ENCODE measurements around the gene RBPMS2. TPM values are rescaled to one million over a fixed set of nuclear protein-coding genes. Genes with fewer than 3 reads are reported as not detected.
"Not testable (repeated sequence)": the region's sequence is repeated elsewhere in the genome, so short reads cannot be mapped to it uniquely, and the experiment has no call there.

The RBPMS2 gene
- total RNA-seq, 4 donors from 2014 or later, result 0.22 to 5.4 (median 1.8) TPM

GRCh38 chr15:64807051-64807749 lies 31.8 kb upstream of the RBPMS2 start:
- Histone ChIP-seq H3K27ac (no peak overlapping the region), H3K36me3 (no peaks in the 10 kb centered on the region), H3K4me3 (no peak overlapping the region), H3K27me3 (peaks cover 0 to 6% of the 10 kb centered on the region in 2 donors), H3K4me1 (peaks cover 0 to 4% (median 0%) of the 10 kb centered on the region in 4 donors), H3K9me3 (no peaks in the 10 kb centered on the region)
- WGBS, 2 donors, result 55 to 61% methylated on average over 13 of the region's 13 CpGs
- no peak for DNase-seq (ENCODE audit: low spot score in 2 of 2)
- TF ChIP-seq CTCF (IDR thresholded peaks at IDR 0.05) (no peak), POLR2A (IDR thresholded peaks at IDR 0.05) (no peak), EP300 (IDR thresholded peaks at IDR 0.05) (no peak)

- Histone ChIP-seq H3K4me1 (peaks cover 0 to 9% (median 0%) of the 10 kb centered on the region in 4 donors), H3K27ac (no peak overlapping the region), H3K9me3 (no peaks in the 10 kb centered on the region), H3K36me3 (no peaks in the 10 kb centered on the region), H3K27me3 (peaks cover 0 to 6% of the 10 kb centered on the region in 2 donors), H3K4me3 (no peak overlapping the region)
- no peak for DNase-seq (ENCODE audit: low spot score in 2 of 2)
- WGBS, 2 donors, result 65 to 69% methylated on average over 6 of the region's 6 CpGs
- TF ChIP-seq EP300 (IDR thresholded peaks at IDR 0.05), result no peak
- TF ChIP-seq POLR2A (IDR thresholded peaks at IDR 0.05), result no peak
- no peak for TF ChIP-seq CTCF (IDR thresholded peaks at IDR 0.05)
Observed at GRCh38 chr15:64806509-64806908, 31.1 kb upstream of the RBPMS2 start.

- WGBS, 2 donors, result 50 to 69% methylated on average over 2 of the region's 2 CpGs
- no peak for DNase-seq (ENCODE audit: low spot score in 2 of 2)
- Histone ChIP-seq H3K4me1 (peaks cover 0 to 6% (median 0%) of the 10 kb centered on the region in 4 donors), H3K36me3 (no peaks in the 10 kb centered on the region), H3K4me3 (no peak overlapping the region), H3K27ac (no peak overlapping the region), H3K27me3 (peaks cover 0 to 6% of the 10 kb centered on the region in 2 donors), H3K9me3 (no peaks in the 10 kb centered on the region)
- no peak for TF ChIP-seq POLR2A (IDR thresholded peaks at IDR 0.05)
Observed at GRCh38 chr15:64804619-64805018, 29.2 kb upstream of the RBPMS2 start.

- Histone ChIP-seq H3K27ac (no peak overlapping the region), H3K27me3 (no peaks in the 10 kb centered on the region), H3K36me3 (no peaks in the 10 kb centered on the region), H3K9me3 (no peaks in the 10 kb centered on the region), H3K4me1 (peaks cover 0 to 6% (median 0%) of the 10 kb centered on the region in 4 donors), H3K4me3 (no peak overlapping the region)
- 90 to 94% methylated on average over 1 of the region's 1 CpG for WGBS, 2 donors
- no peak for DNase-seq (ENCODE audit: low spot score in 2 of 2)
- TF ChIP-seq POLR2A (IDR thresholded peaks at IDR 0.05), result no peak
- TF ChIP-seq EP300 (IDR thresholded peaks at IDR 0.05), result no peak
- TF ChIP-seq CTCF (IDR thresholded peaks at IDR 0.05), result no peak
Observed at GRCh38 chr15:64803526-64803925, 28.1 kb upstream of the RBPMS2 start.

GRCh38 chr15:64800476-64800875 lies 25.1 kb upstream of the RBPMS2 start:
- 92 to 98% methylated on average over 2 of the region's 2 CpGs for WGBS, 2 donors
- Histone ChIP-seq H3K4me1 (peaks cover 0 to 6% (median 0%) of the 10 kb centered on the region in 4 donors), H3K36me3 (no peaks in the 10 kb centered on the region), H3K9me3 (no peaks in the 10 kb centered on the region), H3K27me3 (no peaks in the 10 kb centered on the region), H3K27ac (no peak overlapping the region), H3K4me3 (no peak overlapping the region)
- no peak for DNase-seq (ENCODE audit: low spot score in 2 of 2)
- TF ChIP-seq POLR2A (IDR thresholded peaks at IDR 0.05), result no peak
- TF ChIP-seq EP300 (IDR thresholded peaks at IDR 0.05), result no peak
- TF ChIP-seq CTCF (IDR thresholded peaks at IDR 0.05), result no peak

GRCh38 chr15:64798905-64799304 lies 23.5 kb upstream of the RBPMS2 start:
- not testable (repeated sequence) for DNase-seq (ENCODE audit: low spot score in 2 of 2); H3K27ac ChIP-seq; H3K9me3 ChIP-seq; H3K4me3 ChIP-seq; H3K27me3 ChIP-seq; H3K4me1 ChIP-seq; H3K36me3 ChIP-seq
- WGBS, 2 donors, result no CpG with 5 or more reads among the region's 29 CpGs

GRCh38 chr15:64795921-64796320 lies 20.5 kb upstream of the RBPMS2 start:
- not testable (repeated sequence) for H3K9me3 ChIP-seq; H3K27ac ChIP-seq; DNase-seq (ENCODE audit: low spot score in 2 of 2); H3K4me3 ChIP-seq; H3K4me1 ChIP-seq; H3K36me3 ChIP-seq; H3K27me3 ChIP-seq
- 89 to 92% methylated on average over 9 of the region's 9 CpGs for WGBS, 2 donors

- H3K4me3 ChIP-seq; H3K36me3 ChIP-seq; H3K27ac ChIP-seq; H3K9me3 ChIP-seq; H3K27me3 ChIP-seq; H3K4me1 ChIP-seq; DNase-seq (ENCODE audit: low spot score in 2 of 2): not testable (repeated sequence)
- WGBS, 2 donors, result 93 to 95% methylated on average over 7 of the region's 7 CpGs
Observed at GRCh38 chr15:64795299-64795698, 19.9 kb upstream of the RBPMS2 start.
